HEK293T (cell line): ENCODE results near the gene ERBB4.

Experiments
- CTCF ChIA-PET: fragments of 350-600 bp; formaldehyde crosslinking; extraction: SDS; loops from one replicate; lab custom pipeline; 2021; ENCODE audit warnings: antibody characterized with exemption, inconsistent platforms; lab: Yijun Ruan, JAX
- POLR2A ChIA-PET: fragments of 350-600 bp; formaldehyde crosslinking; extraction: SDS; loops from one replicate; lab custom pipeline; 2020; ENCODE audit warnings: antibody characterized with exemption, inconsistent platforms; lab: Yijun Ruan, JAX
- DNase-seq: peaks from one replicate; pipeline ENCODE4 v3.0.0; 2012; ENCODE audit warnings: mixed read lengths; ENCODE audit errors: extremely low spot score
- ARNT ChIP-seq: fragments of 450-650 bp; IDR thresholded peaks from 2 replicates; pipeline ENCODE4 v1.6.1; 2017; ENCODE audit warnings: mild to moderate bottlenecking
- BHLHE40 ChIP-seq: fragments of 450-650 bp; IDR thresholded peaks from 2 replicates; pipeline ENCODE4 v1.6.1; 2016; ENCODE audit warnings: mild to moderate bottlenecking, moderate library complexity, borderline replicate concordance
- CTBP1 ChIP-seq: fragments of 450-650 bp; IDR thresholded peaks from 2 replicates; pipeline ENCODE4 v1.6.1; 2016; ENCODE audit warnings: borderline replicate concordance
- ELF4 ChIP-seq: fragments of 450-650 bp; IDR thresholded peaks from 2 replicates; pipeline ENCODE4 v1.6.1; 2017; ENCODE audit warnings: antibody characterized with exemption
- FOXA1 ChIP-seq: fragments of 450-650 bp; IDR thresholded peaks from 2 replicates; pipeline ENCODE4 v1.6.1; 2016; ENCODE audit warnings: mild to moderate bottlenecking
- FOXK2 ChIP-seq: fragments of 450-650 bp; IDR thresholded peaks from 2 replicates; pipeline ENCODE4 v1.6.1; 2016; ENCODE audit warnings: mild to moderate bottlenecking
- FOXM1 ChIP-seq: fragments of 450-650 bp; IDR thresholded peaks from 2 replicates; pipeline ENCODE4 v1.6.1; 2017; ENCODE audit warnings: mild to moderate bottlenecking, borderline replicate concordance
- HDGF ChIP-seq: fragments of 450-650 bp; IDR thresholded peaks from 2 replicates; pipeline ENCODE4 v1.6.1; 2017; ENCODE audit warnings: antibody characterized with exemption, borderline replicate concordance
- L3MBTL2 ChIP-seq: fragments of 450-650 bp; conservative IDR thresholded peaks from 2 replicates; pipeline ENCODE4 v1.6.1; 2016; ENCODE audit warnings: mild to moderate bottlenecking
- LEF1 ChIP-seq: fragments of 450-650 bp; IDR thresholded peaks from 2 replicates; pipeline ENCODE4 v1.6.1; 2017; ENCODE audit warnings: mild to moderate bottlenecking, borderline replicate concordance
- NFRKB ChIP-seq: fragments of 450-650 bp; IDR thresholded peaks from 2 replicates; pipeline ENCODE4 v1.6.1; 2016; ENCODE audit warnings: mild to moderate bottlenecking, moderate library complexity
- SP1 ChIP-seq: fragments of 450-650 bp; IDR thresholded peaks from 2 replicates; pipeline ENCODE4 v1.6.1; 2017
- SUZ12 ChIP-seq: fragments of 450-650 bp; IDR thresholded peaks from 2 replicates; pipeline ENCODE4 v1.6.1; 2016; ENCODE audit warnings: mild to moderate bottlenecking
- TARDBP ChIP-seq: fragments of 450-650 bp; IDR thresholded peaks from 2 replicates; pipeline ENCODE4 v1.6.1; 2016
- ZNF384 ChIP-seq: fragments of 450-650 bp; IDR thresholded peaks from 2 replicates; pipeline ENCODE4 v1.6.1; 2016
- TF ChIP-seq, protein P1 (sequence below): fragments of 450-650 bp; IDR thresholded peaks from 2 replicates; pipeline ENCODE4 v1.6.1; 2016

The ERBB4 gene

DNA sequence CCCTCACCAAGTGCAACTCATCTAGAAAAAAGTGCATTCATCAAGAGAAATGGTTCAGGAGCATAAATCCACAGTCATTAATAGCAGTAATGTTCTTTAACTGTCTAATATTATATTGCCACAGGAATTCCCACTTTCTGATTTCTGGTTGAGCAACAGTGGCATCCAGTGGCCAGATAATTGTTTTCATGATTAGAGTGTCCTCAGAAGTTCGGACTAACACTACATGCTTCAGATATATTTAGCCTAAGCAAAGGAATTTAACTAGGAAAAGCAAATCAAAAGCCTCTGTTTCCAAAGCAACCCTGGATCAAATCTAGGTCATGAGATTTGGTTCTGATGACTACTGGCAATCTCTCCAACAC is 9.8 kb upstream of the ERBB4 start:
- TF ChIP-seq ARNT, result no peak
- TF ChIP-seq SP1, result no peak
- no peak for TF ChIP-seq L3MBTL2
- no peak for TF ChIP-seq BHLHE40
- no peak for TF ChIP-seq ELF4
- no peak for TF ChIP-seq SUZ12
- TF ChIP-seq FOXK2, result no peak
- TF ChIP-seq, protein P1, sequence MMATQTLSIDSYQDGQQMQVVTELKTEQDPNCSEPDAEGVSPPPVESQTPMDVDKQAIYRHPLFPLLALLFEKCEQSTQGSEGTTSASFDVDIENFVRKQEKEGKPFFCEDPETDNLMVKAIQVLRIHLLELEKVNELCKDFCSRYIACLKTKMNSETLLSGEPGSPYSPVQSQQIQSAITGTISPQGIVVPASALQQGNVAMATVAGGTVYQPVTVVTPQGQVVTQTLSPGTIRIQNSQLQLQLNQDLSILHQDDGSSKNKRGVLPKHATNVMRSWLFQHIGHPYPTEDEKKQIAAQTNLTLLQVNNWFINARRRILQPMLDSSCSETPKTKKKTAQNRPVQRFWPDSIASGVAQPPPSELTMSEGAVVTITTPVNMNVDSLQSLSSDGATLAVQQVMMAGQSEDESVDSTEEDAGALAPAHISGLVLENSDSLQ, result no peak
- TF ChIP-seq TARDBP, result no peak
- TF ChIP-seq HDGF, result no peak
- TF ChIP-seq LEF1, result no peak
- no peak for TF ChIP-seq CTBP1
- TF ChIP-seq NFRKB, result no peak
- no peak for TF ChIP-seq FOXM1
- ChIA-PET CTCF (no interaction called here), POLR2A (no interaction called here)
- DNase-seq, result peak; percentile 12

DNA sequence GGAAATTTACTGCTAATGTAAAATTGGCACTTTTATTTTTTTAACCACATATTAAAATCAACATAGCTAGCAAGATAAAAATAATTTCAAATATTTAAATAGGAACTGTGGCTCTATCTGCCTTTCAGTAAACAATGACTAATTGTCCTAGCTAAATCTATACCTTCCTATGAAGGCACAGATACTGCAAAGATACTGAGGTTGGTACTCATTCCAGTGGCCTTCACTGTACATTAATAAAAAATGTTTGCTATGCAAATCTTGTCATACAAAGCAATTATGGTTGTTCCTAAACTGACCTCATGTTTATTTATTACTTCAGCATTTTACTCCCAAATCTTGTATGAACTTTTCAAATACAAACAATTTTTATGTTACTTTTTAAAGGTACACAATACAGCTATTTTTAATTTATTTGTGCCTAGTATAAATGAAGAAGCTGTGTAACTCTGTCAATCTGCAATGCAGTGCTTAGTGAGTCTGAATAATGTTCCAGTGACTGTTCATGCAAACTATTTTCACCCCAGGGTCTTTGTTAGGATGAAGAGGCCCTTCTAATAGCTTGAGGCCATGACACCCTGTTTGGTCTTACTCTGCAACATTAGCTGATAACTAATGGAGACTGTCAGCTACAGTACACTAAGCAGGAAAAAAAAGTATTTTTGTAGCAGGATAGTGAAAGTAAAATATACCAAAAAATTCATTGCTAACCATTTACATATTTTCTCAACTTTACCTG is 9.3 kb upstream of the ERBB4 start:
- no peak for DNase-seq
- TF ChIP-seq FOXM1 (no peak), FOXA1 (no peak), BHLHE40 (no peak), CTBP1 (no peak), SP1 (no peak), L3MBTL2 (no peak), ARNT (no peak), ZNF384 (no peak), ELF4 (no peak), SUZ12 (no peak), HDGF (no peak), FOXK2 (no peak)
- ChIA-PET POLR2A (no interaction called here), CTCF (no interaction called here)

DNA sequence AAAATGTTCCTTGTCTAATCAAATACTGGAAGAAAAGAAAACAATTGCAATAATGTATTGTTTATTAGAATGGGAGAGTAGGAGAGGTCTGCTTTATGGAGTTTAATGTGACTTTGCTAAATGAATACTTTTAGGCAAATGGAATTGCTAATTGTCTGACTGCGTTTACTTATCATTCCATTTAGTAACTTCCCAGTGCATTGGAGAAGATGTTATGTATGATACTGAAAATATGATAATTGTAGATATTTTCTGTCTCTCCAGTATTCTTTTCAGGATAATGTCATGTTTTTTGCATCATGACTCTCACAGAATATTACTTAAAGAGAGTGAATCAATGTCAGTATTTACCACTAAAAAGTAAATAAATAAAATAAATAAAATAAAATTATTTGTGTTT is 8.1 kb upstream of the ERBB4 start:
- no peak for DNase-seq
- ChIA-PET POLR2A (no interaction called here), CTCF (no interaction called here)
- no peak for TF ChIP-seq ELF4
- no peak for TF ChIP-seq SP1
- TF ChIP-seq, protein P1, result no peak
- TF ChIP-seq FOXM1, result no peak
- no peak for TF ChIP-seq L3MBTL2
- no peak for TF ChIP-seq FOXA1
- TF ChIP-seq BHLHE40, result no peak

DNA sequence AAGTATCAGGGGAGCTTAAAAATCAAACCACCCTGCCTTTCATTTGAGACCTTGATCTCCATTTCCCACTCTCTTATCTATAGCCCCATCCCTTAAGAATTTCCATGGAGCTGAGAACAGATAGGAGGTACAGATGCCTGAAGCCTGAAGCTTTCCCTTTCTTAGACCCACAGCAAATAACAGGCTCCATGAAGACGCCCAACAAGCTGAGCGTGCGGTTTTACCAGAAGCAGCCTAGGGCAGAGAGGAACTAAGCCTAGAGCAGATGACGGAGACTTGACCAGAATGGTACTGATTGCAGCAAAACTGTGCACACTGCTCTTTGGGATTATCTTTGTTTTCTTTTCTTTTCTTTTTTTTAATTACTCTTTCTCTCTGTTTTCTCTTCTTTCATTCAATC is 1.7 kb upstream of the ERBB4 start:
- TF ChIP-seq L3MBTL2 (no peak), BHLHE40 (no peak), ELF4 (no peak)
- CTCF ChIA-PET, result interaction anchor here (0.7 kb wide), 1 partner anchor 27 kb away, joined by 3 read pairs; no protein-coding TSS in a partner anchor
- POLR2A ChIA-PET, result no interaction called here
- DNase-seq, result no peak

DNA sequence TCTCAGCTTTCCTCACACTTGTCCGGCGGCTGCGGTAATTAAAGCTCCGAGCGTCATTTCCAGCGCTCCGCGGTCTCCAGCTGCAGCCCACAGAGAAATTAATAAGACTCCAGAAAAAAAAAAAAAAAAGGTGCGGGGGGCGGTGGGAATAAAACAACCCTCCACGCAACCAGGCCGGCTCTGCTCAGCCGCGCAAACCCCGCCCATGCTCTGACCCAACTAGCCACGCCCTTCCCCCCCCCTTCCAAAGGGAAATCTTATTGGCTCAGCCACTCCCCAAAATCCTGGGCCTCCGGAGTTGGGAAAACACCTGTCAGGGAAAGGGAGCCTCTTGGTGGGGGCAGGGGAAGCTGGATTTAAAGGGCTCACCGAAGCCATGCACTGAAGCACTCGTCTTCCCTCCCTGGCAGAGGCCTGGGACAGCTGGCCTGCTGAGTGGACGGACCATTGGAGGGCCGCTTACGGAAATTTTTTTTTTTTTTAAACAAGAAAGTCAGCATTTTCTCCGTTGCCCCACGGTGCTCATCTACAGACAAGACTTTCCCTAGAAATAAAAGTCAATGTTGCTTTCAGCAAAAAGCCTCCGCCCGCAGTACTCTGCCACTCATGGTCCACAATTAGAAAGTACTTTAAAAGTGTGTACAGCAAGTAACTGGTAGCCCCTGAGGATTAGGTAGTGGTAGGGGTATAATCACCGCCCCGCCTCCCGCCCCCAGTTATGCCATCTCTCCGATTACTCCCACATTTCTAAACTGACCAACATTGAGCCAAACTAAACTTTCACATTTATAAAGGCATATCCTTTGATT is 674 bp upstream of the ERBB4 start:
- CTCF ChIA-PET, result interaction anchor here (1.3 kb wide), 1 partner anchor 10 kb away, joined by 3 read pairs; no protein-coding TSS in a partner anchor
- DNase-seq, result peak; percentile 42
- TF ChIP-seq ZNF384 (0 out of 2 replicates have a peak, but pooled peaks have one; percentile 22), CTBP1 (no peak), BHLHE40 (no peak), TARDBP (no peak)
- POLR2A ChIA-PET, result interaction anchor here (1.0 kb wide), 1 partner anchor 16 kb away, joined by 3 read pairs; no protein-coding TSS in a partner anchor

DNA sequence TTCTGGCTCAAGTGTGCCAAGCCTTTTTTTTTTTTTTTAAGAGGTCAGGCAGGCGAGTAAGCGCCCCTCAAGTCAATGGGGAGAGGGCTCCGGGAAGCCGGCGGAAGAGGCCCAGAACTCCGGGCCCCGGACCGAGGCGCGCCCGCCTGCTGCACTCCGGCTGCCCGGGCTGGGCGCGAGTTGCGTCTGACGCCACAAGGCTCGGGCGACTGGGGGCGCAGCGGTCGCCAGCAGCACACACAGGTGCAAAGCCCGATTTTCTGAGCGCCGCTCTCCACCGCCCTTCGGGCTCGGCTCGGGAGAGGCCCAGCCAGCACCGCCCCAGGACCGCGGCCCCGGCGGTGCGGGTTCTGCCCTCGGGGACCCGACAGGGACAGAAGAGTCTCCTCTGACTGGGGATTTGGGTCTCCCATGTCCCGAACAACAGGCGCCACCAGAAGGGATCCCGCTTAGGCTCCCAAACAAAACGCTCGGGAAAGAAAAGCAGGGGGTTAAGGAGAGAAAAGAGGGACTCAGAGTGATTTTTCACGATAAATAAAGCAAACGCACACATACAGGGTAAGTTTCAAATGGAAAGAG is 787 bp downstream of the ERBB4 start:
- 0 out of 2 replicates have a peak, but pooled peaks have one; percentile 6 for TF ChIP-seq ZNF384
- TF ChIP-seq SUZ12, result no peak
- CTCF ChIA-PET, result no interaction called here
- DNase-seq, result peak; percentile 10
- POLR2A ChIA-PET, result no interaction called here
